Activated CD8-positive, alpha-beta memory T cell treated with anti-CD3 and anti-CD28 coated beads, Interleukin-2, amount 50 U/mL, for 24 hours (primary cell): ENCODE measurements around the gene ALG6.
"Not testable (repeated sequence)": the region's sequence is repeated elsewhere in the genome, so short reads cannot be mapped to it uniquely, and the experiment has no call there.

Source experiments
- DNase-seq: peaks from one replicate; pipeline ENCODE4 v3.0.0-alpha.2; 2020; ENCODE audit errors: extremely low read depth

ALG6 gene

DNA sequence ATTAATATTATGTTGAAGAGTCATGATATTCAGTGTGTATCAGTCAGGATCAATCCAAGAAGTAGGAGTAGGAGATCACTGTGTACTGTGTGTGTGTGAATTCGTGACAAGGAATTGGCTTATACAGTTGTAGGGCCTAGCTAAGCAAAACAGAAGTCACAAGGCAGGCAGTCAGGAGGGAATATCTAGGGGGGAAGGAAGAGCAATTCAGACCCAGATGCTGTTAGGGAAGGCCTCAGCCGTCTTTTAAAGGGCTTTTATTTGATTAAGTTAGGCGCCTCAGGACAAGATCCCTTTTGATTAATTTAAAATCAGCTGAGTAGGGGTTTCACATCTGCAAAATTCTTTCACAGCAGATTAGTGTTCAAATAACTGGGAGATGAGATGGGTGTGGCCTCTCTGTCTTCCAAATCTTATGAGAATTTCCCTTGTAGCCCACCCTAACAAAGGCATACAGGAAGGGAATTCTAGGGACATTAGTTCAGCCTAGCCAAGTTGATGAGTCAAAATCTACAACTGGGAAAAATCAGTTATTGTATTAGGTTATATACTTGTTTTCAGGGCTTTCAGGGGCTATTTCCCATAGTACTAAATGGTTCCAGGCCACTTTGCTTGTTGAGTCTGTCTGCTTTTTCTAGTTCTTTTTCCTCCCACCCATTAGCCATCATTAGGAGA is 47.4 kb downstream of the ALG6 start:
- no peak for DNase-seq

DNA sequence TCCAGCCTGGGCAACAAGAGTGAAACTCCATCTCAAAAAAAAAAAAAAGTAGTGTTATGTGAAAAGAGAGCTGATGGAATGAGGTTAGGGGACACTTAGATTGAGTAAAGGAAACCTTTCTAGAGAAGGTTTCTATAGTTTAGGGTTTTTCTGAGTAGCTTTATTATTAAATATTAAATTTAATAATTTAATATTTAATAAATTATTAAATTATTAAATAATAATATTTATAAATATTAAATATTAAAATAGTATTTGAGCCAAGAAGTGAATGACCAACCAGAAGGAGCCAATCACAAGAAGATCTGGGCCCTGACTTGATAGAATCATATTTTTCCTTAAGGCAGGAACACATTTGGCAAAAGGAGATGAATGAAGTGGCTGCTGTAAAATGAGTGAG is 50.7 kb downstream of the ALG6 start:
- no peak for DNase-seq

DNA sequence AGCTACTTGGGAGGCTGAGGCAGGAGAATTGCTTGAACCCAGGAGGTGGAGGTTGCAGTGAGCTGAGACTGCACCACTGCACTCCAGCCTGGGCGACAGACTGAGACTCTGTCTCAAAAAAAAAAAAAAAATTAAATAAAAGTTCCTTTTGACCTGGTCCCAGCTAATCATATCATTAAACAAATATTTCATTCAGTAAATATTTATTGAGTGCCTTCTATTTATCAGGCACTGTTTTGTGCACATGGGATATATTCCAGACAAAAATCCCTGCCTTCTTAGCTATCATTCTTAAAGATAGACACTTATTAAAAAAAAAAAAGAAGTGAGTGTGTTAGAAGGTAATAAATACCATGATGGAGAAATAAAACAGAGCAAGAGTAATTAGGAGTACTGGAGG is 53.3 kb downstream of the ALG6 start:
- DNase-seq, result not testable (repeated sequence)

DNA sequence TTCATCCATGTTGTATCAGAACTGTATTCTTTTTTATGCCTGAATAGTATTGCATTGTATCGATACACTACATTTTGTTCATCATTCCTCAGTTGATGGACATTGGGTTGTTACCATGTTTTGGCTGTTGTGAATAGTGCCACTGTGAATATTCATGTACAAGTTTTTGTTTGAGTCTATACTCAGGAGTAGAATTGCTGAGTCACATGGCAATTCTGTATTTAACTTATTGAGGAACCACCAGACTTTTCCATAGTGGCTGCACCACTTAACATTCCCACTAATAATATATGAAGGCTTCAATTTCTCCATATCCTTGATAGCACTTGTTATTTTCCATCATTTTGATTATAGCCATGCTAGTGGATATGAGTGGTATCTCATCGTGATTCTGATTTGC is 56.2 kb downstream of the ALG6 start:
- DNase-seq, result no peak

DNA sequence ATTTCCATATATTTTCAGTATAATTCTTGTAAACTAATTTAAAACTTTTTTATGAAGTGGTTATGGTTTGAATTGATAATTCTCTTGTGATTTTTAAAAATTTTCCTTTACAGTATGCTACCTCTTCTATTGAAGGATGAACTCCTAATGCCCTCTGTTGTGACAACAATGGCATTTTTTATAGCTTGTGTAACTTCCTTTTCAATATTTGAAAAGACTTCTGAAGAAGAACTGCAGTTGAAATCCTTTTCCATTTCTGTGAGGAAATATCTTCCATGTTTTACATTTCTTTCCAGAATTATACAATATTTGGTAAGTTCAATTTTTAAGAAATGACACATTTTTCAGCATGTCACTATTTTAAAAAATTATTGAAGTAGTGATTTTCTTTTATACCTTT is 61.4 kb downstream of the ALG6 start:
- no peak for DNase-seq

DNA sequence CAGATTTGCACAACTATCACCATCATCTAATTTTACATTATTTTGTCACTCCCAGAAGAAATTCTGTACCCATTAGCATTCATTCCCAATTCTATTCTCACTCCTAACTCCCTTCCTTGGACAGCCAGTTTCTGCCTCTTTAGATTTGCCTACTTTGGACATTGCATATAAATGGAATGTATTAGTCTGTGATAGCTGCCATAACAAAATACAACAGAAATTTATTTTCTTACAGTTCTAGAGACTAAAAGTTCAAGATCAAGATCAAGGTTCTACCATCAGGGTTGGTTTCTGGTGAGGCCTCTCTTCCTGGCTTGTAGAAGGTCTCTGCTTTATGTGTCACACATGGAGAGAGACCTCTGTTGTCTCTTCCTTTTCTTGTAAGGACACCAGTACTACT is 61.9 kb downstream of the ALG6 start:
- no peak for DNase-seq

DNA sequence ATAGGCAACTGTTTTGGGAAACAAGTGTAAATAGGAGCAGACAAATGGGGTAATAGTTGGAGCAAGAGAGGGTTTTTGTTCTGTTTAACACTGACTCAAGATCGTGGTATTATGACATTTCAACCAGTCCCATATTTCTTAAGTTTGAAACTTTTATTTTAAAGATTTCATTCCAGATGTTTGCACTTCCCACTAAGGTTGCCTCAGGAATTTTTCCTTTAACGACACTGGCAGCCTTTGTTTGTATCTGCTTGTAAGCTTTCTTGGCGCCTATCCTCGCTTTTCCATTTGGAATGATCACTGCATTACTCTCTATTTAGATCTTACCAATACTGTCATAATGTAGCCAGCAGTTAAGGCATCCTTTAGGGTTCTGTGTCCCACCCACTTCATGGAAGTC is 67.7 kb downstream of the ALG6 start:
- no peak for DNase-seq

DNA sequence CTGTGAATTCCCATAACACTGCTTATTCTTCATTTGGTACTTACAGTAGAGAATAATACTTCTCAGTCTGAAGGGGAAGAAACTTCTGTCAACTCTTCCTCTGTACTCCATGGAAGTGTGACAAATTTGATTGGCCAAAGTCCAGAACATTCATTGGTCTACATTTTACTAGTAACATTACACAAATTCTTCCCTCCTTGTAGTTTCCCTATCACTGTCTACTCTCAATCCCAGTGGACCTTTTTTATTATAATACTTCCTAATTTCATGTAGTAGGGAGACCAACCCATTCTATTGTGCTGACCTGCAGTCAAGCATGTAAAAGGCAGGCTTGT is 74.7 kb downstream of the ALG6 start:
- no peak for DNase-seq

DNA sequence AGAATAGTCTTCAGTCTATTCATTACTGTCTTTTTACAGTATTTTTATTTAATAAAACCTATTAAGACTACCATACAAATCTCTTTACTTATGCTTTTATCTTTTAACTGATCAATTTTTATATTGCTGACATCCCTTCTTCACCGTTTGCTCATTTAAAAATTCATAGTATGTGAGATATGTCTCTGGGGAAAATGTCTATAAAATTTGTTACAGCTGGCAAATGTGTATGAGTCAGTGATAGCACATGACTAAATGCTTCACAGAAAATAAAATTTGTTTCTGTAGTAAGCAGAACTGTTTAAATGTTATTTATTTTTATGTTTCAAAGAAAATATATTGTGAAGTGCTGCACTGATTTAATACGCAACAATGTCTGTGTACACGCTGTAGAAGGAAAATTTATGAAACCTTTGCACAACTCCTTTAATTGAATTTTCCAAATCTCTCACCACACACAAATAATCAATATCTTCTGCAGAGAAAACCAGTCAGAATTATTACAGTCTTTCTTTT is 81.4 kb downstream of the ALG6 start:
- DNase-seq, result no peak

DNA sequence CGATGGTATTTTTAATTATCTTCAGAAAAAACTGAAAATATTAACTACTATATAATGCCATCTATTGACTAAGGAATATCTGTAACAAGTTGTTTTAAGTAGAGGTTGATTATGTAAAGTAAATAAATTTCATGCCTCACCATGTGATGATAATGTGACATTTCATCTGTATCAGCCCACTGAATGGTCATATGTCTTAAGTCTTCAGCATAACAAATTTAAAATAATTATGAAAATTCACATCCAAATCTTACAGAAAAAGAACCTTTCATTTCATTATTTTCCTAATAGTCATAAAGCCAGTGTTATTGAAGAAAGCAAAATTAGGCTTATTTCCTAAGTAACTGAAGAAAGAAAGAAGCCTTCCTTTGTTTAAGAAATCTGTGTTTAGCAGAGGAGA is 83.0 kb downstream of the ALG6 start:
- DNase-seq, result no peak

DNA sequence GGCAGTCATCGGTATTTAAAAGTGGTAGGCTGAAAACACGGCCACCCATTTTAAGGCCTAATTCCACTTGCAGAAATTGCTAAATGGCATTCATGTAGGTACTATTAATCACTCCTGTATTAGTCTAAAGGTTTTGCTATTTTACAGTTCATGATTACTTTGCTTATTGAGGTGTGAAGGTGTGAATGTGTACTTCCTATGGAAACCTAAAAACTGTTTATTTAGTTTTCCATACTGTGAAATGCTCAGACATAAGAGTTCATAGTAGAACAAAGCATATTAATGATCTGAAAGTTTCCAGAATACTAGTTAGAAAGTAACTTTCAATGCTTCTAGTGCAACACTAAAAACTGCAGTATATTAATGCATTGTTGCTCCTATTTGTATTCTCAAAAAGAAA is 85.8 kb downstream of the ALG6 start:
- no peak for DNase-seq

DNA sequence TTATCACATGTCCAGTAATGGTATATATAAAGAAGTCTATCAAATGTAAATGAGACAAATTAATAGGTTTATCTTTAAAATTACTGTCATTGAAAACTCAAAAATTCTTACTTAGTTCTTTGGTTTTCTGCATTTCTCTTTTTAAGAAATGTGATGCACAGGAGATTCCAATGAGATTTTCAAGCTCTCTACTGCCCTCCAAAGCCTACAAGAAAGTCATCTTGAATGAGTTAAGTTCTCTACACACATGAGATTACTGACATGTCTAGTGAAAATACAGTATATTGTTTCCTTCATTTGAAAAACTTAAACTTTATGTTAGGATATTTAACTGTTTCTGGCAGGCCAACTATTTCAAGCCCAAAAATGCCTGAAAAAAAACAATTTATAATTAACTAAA is 86.8 kb downstream of the ALG6 start:
- no peak for DNase-seq

DNA sequence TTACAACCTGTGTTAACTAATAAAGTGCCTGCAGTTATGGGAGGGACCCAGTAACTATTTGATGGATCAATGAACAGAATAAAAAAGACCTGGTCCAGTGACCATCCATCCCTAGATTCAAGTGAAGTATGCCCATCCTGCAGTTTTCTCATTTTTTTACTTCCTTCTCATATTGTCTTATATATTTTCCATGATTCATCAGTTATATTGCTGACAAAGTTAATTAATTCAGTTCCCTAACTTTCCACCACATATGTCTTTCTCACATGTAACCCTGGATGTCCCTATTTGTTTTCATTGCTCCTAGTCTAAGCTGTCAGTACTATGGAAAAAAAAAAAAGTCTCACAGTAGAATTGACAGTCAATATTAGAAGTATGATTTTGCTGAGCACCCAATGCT is 91.3 kb downstream of the ALG6 start:
- DNase-seq, result no peak

DNA sequence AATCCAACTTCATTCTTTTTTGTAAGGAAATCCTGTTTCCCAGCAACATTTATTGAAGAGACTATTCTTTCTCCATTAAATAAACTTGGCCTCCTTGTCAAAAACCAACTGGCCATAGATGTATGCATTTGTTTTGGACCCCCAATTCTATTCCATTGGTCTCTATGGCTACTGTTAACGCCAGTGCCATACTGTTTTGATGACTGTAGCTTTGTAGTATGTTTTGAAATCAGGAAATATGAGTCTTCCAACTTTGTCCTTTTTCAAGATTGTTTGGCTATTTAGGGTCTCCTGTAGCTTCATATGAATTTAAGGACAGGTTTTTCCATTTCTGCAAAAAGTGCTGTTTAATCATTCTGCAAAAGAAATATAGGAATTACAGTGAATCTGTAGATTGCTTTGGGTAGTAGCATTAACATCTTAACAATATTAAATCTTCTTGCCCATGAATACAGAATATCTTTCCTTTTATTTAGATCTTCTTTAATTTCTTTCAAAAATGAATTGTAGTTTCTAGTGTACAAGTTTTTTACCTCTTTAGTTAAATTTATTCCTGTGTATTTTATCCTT is 94.3 kb downstream of the ALG6 start:
- DNase-seq, result no peak

DNA sequence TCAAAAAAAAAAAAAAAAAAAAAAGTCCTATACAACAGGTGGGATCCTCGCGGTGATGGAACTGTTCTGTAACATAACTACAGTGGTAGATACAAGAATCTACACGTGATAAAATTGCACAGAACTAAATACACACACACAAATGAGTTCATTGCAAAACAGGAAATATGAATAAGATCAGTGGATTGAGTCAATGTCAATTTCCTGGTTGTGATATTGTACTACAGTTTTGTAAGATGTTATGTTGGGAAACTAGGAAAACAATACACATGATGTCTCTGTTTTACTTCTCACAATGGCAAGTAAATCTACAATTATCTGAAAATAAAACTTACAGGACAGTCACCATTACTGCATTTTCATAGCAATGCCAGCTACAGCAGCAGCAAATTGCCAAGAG is 95.8 kb downstream of the ALG6 start:
- DNase-seq, result no peak

DNA sequence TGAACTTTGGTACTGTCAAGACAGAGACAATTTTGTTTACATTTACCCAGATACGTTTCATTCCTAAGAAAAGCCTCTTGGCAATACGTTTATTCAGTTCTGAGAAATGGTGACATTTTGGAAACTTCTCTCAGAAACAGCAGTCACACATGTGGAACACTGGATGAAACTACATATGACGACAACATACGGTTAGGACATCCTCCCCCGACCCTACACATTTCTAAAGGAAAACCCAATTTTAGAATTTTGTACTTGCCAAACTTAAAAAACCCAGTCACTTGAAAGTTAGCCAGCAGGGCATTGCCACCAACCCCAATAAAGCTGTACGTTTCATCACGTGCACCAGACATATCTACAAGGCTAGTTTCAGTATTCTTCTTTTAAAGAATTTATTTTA is 98.8 kb downstream of the ALG6 start:
- no peak for DNase-seq

DNA sequence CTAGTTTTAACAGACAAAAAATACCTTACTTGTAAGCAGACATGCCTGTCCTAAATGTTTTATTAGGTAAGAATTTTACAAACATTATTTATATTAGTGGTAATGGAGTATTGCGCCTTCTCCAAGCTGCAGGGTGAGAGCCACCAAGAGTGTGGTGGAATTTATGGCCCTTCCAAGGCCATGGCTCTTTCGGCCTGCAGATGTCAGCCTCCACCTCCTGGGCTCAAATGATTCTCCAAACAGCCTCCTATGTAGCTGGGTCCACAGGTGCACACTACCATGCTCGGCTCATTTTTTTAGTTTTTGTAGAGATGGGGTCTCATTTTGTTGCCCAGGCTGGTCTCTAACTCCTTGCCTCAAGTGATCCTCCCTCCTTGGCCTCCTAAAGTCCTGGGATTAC is 99.3 kb downstream of the ALG6 start:
- no peak for DNase-seq

DNA sequence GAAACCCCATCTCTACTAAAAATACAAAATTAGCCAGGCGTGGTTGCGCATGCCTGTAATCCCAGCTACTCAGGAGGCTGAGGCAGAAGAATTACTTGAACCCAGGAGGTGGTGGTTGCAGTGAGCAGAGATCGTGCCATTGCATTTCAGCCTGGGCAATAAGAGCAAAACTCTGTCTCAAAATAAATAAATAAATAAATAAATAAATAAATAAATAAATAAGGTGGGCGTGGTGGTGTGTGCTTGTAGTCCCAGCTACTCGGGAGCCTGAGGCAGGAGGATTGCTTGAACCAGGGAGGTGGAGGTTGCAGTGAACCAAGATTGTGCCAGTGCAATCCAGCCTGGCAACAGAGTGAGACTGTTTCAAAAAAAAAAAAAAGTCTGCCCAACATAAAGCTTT is 101.3 kb downstream of the ALG6 start:
- DNase-seq, result not testable (repeated sequence)

DNA sequence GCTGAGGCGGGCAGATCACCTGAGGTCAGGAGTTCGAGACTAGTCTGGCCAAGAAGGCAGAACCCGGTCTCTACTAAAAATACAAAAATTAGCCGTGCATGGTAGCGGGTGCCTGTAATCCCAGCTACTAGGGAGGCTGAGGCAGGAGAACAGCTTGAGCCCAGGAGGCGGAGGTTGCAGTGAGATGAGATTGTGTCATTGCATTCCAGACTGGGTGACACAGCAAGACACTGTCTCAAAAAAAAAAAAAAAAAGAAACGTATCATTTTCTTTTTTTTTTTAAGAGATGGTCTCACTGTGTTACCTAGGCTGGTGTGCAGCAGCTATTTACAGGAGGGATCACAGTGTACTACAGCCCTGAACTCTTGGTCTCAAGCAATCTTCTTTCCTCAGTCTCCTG is 108.3 kb downstream of the ALG6 start:
- DNase-seq, result no peak

DNA sequence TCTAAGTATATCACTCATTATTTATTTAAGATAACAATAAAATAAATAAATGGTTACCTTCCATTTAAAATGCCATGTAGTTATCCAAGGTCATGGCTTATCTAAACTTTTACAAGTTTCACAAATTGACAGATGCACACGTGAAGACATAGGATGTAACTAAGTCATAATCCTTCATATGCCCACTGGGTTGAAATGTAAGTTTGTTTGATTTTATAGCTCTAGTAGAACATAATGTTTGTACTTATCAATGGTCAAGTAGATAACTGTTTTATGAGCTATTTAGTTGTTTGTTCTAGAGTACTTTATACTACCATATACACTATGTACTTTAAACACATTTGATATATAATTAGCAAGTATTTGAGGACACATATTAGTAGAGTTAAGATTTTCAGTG is 112.6 kb downstream of the ALG6 start:
- DNase-seq, result no peak

DNA sequence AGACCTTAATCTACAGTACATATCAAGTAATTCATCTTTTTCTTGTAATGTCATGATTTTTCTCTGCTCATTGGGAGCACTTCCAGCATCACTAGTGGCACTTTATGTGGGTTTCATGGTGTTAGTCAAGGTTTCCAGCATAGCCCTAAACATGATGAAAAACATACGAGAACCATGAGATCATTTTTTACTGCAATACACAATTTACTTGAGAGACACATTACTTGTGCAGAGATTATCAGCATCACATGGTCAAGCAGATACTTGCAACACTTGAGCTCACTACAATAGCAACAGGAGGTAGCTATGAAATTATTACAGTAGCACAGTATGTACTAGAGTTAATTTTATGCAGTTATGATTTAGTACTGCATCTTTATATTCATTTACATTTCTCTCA is 119.2 kb downstream of the ALG6 start:
- no peak for DNase-seq

DNA sequence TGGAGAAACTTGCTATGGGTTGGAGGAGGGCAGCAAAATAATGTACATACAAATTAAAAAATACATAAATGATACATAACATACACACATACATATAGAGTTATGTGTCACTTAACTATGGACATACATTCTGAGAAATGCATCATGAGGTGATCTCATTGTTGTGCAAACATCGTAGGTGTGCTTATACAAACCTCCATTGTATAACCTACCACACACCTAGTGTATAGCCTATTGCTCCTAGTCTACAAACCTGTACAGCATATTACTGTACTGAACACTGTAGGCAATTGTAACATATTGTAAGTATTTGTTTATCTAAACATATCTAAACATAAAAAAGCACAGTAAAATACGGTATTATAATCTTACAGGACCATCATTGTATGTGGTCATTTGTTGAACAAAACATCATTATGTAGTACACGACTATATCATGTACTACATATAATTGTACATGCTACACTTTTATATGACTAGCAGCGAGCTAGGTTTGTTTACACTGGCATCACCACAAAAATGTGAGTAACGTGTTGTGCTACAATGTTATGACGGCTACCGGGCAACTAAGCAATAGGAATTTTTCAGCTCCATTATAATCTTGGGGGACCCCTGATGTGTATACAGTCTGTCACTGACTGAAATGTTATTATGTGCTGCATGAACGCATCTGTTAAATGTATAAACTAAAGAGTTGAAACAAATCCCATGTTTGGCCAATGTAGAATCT is 120.1 kb downstream of the ALG6 start:
- DNase-seq, result no peak
